Upper lobe of right lung (tissue), 1 donor: ENCODE data around the gene BSND. TPM values are rescaled to one million over a fixed set of nuclear protein-coding genes. Genes with fewer than 3 reads are reported as not detected.
A peak's percentile ranks its signal among the peaks of the same experiment; 100 is the strongest.

Experiments used
- ATAC-seq: fragments of 200-7000 bp; cut with Tn5 transposase; one replicate; pipeline ENCODE4 v1.9.1; 2020; ENCODE audit warnings: mild to moderate bottlenecking, moderate library complexity
- DNase-seq: peaks from one replicate; pipeline ENCODE4 v3.0.0-alpha.2; 2020
- H3K27ac ChIP-seq: fragments of 200-600 bp; one replicate; pipeline ENCODE4 v1.8.0; 2022
- H3K27me3 ChIP-seq: fragments of 200-600 bp; one replicate; pipeline ENCODE4 v1.8.0; 2022; ENCODE audit warnings: mild to moderate bottlenecking
- H3K36me3 ChIP-seq: fragments of 200-600 bp; one replicate; pipeline ENCODE4 v1.8.0; 2022
- H3K4me1 ChIP-seq: fragments of 200-600 bp; one replicate; pipeline ENCODE4 v1.8.0; 2022
- H3K4me3 ChIP-seq: fragments of 200-600 bp; one replicate; pipeline ENCODE4 v1.8.0; 2022; ENCODE audit warnings: mild to moderate bottlenecking
- H3K9me3 ChIP-seq: fragments of 200-600 bp; one replicate; pipeline ENCODE4 v1.8.0; 2022
- intact Hi-C: fragments of 100-400 bp; cut with DNase I; formaldehyde crosslinking; loops from one replicate; pipeline ENCODE4 v1.11.0; 2022
- total RNA-seq: library from RNA; stranded (reverse); fragmentation: NEBNext Ultra II Directional; extraction: Animal tissue kit (Norgen Biotek cat#: 25700); gene quantifications from one replicate; pipeline ENCODE4 v1.2.1, GENCODE V29; 2021
- TF ChIP-seq, protein P1 (sequence below): fragments of 200-600 bp; IDR thresholded peaks from one replicate; pipeline ENCODE4 v1.8.0; 2022; ENCODE audit warnings: antibody characterized with exemption
- donor health status: DM: no; HTN: yes; CAD: no; lungs with severe emphysema.

Gene BSND
- total RNA-seq, 1 donor from 2014 or later, result not detected

- DNase-seq (no peak), ATAC-seq (no peak)
- intact Hi-C loops, result no loop called here
- Histone ChIP-seq H3K27ac (no peak overlapping the region), H3K4me1 (peaks cover 5% of the 10 kb centered on the region), H3K4me3 (no peak overlapping the region), H3K9me3 (no peaks in the 10 kb centered on the region), H3K27me3 (no peaks in the 10 kb centered on the region), H3K36me3 (no peaks in the 10 kb centered on the region)
- TF ChIP-seq, protein P1, sequence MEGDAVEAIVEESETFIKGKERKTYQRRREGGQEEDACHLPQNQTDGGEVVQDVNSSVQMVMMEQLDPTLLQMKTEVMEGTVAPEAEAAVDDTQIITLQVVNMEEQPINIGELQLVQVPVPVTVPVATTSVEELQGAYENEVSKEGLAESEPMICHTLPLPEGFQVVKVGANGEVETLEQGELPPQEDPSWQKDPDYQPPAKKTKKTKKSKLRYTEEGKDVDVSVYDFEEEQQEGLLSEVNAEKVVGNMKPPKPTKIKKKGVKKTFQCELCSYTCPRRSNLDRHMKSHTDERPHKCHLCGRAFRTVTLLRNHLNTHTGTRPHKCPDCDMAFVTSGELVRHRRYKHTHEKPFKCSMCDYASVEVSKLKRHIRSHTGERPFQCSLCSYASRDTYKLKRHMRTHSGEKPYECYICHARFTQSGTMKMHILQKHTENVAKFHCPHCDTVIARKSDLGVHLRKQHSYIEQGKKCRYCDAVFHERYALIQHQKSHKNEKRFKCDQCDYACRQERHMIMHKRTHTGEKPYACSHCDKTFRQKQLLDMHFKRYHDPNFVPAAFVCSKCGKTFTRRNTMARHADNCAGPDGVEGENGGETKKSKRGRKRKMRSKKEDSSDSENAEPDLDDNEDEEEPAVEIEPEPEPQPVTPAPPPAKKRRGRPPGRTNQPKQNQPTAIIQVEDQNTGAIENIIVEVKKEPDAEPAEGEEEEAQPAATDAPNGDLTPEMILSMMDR, result no peak
Measured at GRCh38 chr1:55059302-55060132, 60.8 kb downstream of the BSND start.

- Histone ChIP-seq H3K36me3 (no peaks in the 10 kb centered on the region), H3K4me3 (no peak overlapping the region), H3K9me3 (no peaks in the 10 kb centered on the region), H3K4me1 (peaks cover 13% of the 10 kb centered on the region), H3K27ac (no peak overlapping the region), H3K27me3 (no peaks in the 10 kb centered on the region)
- TF ChIP-seq, protein P1, result no peak
- intact Hi-C loops, result no loop called here
- DNase-seq (no peak), ATAC-seq (no peak)
Measured at GRCh38 chr1:55060133-55060999, 61.6 kb downstream of the BSND start.

DNA sequence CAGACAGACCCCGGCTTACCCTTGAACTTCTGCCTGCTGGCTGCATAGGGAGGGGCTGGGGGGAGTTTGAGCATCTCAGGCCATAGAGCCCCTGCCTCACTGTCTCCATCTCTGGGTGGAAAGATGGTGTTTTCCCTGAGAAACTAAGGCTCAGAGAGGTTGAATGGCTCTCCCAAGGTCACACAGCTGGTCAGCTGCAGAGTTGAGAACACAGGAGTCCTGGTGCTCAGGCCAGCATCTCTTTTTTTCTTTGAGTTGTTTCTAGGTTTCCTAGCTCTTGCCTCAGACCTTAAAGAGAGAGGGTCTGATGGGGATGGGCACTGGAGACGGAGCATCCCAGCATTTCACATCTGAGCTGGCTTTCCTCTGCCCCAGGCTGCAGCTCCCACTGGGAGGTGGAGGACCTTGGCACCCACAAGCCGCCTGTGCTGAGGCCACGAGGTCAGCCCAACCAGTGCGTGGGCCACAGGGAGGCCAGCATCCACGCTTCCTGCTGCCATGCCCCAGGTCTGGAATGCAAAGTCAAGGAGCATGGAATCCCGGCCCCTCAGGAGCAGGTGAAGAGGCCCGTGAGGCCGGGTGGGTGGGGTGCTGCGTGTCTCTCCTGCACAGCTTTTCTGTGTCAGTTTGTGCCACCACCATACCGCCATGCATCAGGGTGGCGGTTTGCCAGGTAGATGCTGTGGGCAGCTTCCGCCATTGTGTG is 62.4 kb downstream of the BSND start:
- TF ChIP-seq, protein P1, result no peak
- H3K27me3 ChIP-seq, result no peaks in the 10 kb centered on the region
- ATAC-seq (peak; percentile 10), DNase-seq (peak; percentile 65)
- H3K27ac ChIP-seq, result no peak overlapping the region
- intact Hi-C loops, result no loop called here
- H3K36me3 ChIP-seq, result no peaks in the 10 kb centered on the region
- H3K4me3 ChIP-seq, result no peak overlapping the region
- H3K4me1 ChIP-seq, result peaks cover 13% of the 10 kb centered on the region
- H3K9me3 ChIP-seq, result no peaks in the 10 kb centered on the region

Other genes with a start within 250 kb of the BSND start
- 3.5 TPM for gene PARS2, start 234.4 kb upstream of the BSND start, total RNA-seq
- gene TTC22, start 197.6 kb upstream of the BSND start, total RNA-seq, result 7.1 TPM
- 749 TPM for gene DHCR24, start 111.7 kb upstream of the BSND start, total RNA-seq
- 2.3 TPM for gene TMEM61, start 18.3 kb upstream of the BSND start, total RNA-seq
- 23.5 TPM for gene PCSK9, start 40.6 kb downstream of the BSND start, total RNA-seq
- 39.5 TPM for gene USP24, start 216.4 kb downstream of the BSND start, total RNA-seq